PC-9 (cell line): ENCODE results near the gene ATG16L1. TPM values are rescaled to one million over a fixed set of nuclear protein-coding genes. Genes with fewer than 3 reads are reported as not detected.
A peak's percentile ranks its signal among the peaks of the same experiment; 100 is the strongest.

ENCODE experiments used
- BruUV-seq: library from RNA; stranded (reverse); fragments of 400-500 nt; replicated peaks from 2 replicates; lab custom pipeline; 2021; lab: Mats Ljungman, UMichigan
- CTCF ChIA-PET: fragments of 300-600 bp; sonication (Branson Sonifier 250); formaldehyde crosslinking; loops from one replicate; lab custom pipeline; 2022; ENCODE audit warnings: antibody characterized with exemption; lab: Charles Lee
- POLR2A ChIA-PET: fragments of 300-600 bp; sonication (Branson Sonifier 250); formaldehyde crosslinking; loops from one replicate; lab custom pipeline; 2022; ENCODE audit warnings: antibody characterized with exemption; ENCODE audit not compliant: unreplicated experiment; lab: Charles Lee
- DNase-seq, 2 experiments: peaks; one replicate each; pipeline versions ENCODE4 v3.0.0 to v3.0.0-alpha.2; 2015 to 2022; ENCODE audit warnings: mixed read lengths in 1 of 2
- H2AFZ ChIP-seq: fragments of 200-600 bp; sonication (generic); 2 replicates; pipeline ENCODE4 v1.8.1; 2017; ENCODE audit warnings: antibody characterized with exemption
- H3F3A ChIP-seq: fragments of 200-600 bp; sonication (generic); 2 replicates; pipeline ENCODE4 v1.8.1; 2017; ENCODE audit warnings: antibody characterized with exemption, mild to moderate bottlenecking, low read depth; ENCODE audit not compliant: insufficient read depth
- H3K27ac ChIP-seq: fragments of 200-600 bp; sonication (generic); 2 replicates; pipeline ENCODE4 v1.6.1; 2016; ENCODE audit warnings: mixed run types
- H3K27me3 ChIP-seq: fragments of 200-600 bp; sonication (generic); 2 replicates; pipeline ENCODE4 v1.6.1; 2016; ENCODE audit warnings: low read depth, mixed run types; ENCODE audit not compliant: insufficient read depth
- H3K36me3 ChIP-seq: fragments of 200-600 bp; sonication (generic); 2 replicates; pipeline ENCODE4 v1.6.1; 2016; ENCODE audit warnings: low read depth, mixed run types
- H3K4me1 ChIP-seq: fragments of 200-600 bp; sonication (generic); replicated peaks from 2 replicates; pipeline ENCODE4 v1.6.1; 2016; ENCODE audit warnings: mixed run types; ENCODE audit not compliant: insufficient read depth
- H3K4me2 ChIP-seq: fragments of 200-600 bp; sonication (generic); 2 replicates; pipeline ENCODE4 v1.6.1; 2017; ENCODE audit warnings: mixed run types
- H3K4me3 ChIP-seq: fragments of 200-600 bp; sonication (generic); 2 replicates; pipeline ENCODE4 v1.6.1; 2016; ENCODE audit warnings: mixed run types
- H3K79me2 ChIP-seq: fragments of 200-600 bp; sonication (generic); 2 replicates; pipeline ENCODE4 v1.6.1; 2017; ENCODE audit warnings: low read depth, mixed run types
- H3K9me2 ChIP-seq: fragments of 200-600 bp; sonication (generic); 2 replicates; pipeline ENCODE4 v1.8.1; 2017; ENCODE audit warnings: mild to moderate bottlenecking; ENCODE audit not compliant: insufficient read depth
- H3K9me3 ChIP-seq: fragments of 200-600 bp; sonication (generic); 2 replicates; pipeline ENCODE4 v1.8.1; 2016; ENCODE audit warnings: low read depth; ENCODE audit not compliant: insufficient read depth
- H4K20me1 ChIP-seq: fragments of 200-600 bp; sonication (generic); 2 replicates; pipeline ENCODE4 v1.8.1; 2017; ENCODE audit not compliant: insufficient read depth
- CTCF ChIP-seq: fragments of 200-600 bp; sonication (generic); conservative IDR thresholded peaks from 2 replicates; pipeline ENCODE4 v1.6.1; 2017; ENCODE audit warnings: mixed run types, antibody characterized with exemption, mild to moderate bottlenecking, moderate library complexity
- EZH2 ChIP-seq: fragments of 200-600 bp; sonication (generic); IDR thresholded peaks from 2 replicates; pipeline ENCODE4 v1.8.0; 2017; ENCODE audit warnings: antibody characterized with exemption, low read depth
- intact Hi-C: fragments of 100-400 bp; cut with micrococcal nuclease; formaldehyde crosslinking; loops from one replicate; pipeline ENCODE4 v1.10.0; 2022; ENCODE audit not compliant: unreplicated experiment
- total RNA-seq: library from RNA; stranded (reverse); gene quantifications from 2 replicates; pipeline ENCODE4 v1.2.3, GENCODE V29; 2021

ATG16L1 gene
- total RNA-seq, 1 experiment from 2014 or later, result 55.7 TPM

DNA sequence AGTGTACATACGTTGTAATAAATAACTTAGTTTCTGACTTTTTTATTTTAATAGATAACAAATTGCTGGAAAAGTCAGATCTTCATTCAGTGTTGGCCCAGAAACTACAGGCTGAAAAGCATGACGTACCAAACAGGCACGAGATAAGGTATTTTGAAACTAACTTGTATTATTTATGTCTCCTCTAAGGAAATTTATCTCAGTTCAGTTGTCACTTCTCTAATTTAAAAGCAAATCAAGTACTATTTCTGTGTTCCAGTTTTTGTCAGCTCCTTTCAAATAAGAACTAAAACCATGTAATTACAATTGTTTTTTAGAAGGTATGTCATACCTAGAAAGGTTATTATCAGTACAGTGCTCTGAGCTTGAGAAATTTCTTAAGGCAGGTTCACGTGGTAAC is 4.6 kb downstream of the ATG16L1 start:
- Histone ChIP-seq H3K36me3 (peaks cover 50% of the 10 kb centered on the region), H3K27ac (no peak overlapping the region), H3K9me3 (no peaks in the 10 kb centered on the region), H3K4me1 (peaks cover 25% of the 10 kb centered on the region), H2AFZ (no peak overlapping the region), H3K9me2 (no peaks in the 10 kb centered on the region), H3K4me3 (no peak overlapping the region), H3K4me2 (no peak overlapping the region), H3K79me2 (peaks cover 92% of the 10 kb centered on the region), H4K20me1 (peaks cover 54% of the 10 kb centered on the region), H3K27me3 (no peaks in the 10 kb centered on the region), H3F3A (peaks cover 14% of the 10 kb centered on the region)
- DNase-seq, result no peak
- ChIA-PET POLR2A (no interaction called here), CTCF (interaction anchor here (0.5 to 0.6 kb wide), 2 partner anchors 649 to 667 kb away, joined by 3 read pairs; no protein-coding TSS in a partner anchor)
- TF ChIP-seq EZH2, result no peak
- no peak for TF ChIP-seq CTCF
- BruUV-seq, result no TSS peak
- intact Hi-C loops, result no loop called here

- ChIA-PET POLR2A (no interaction called here), CTCF (no interaction called here)
- no peak for DNase-seq
- no peaks in the 10 kb centered on the region for H3K27me3 ChIP-seq
- H3K9me3 ChIP-seq, result no peaks in the 10 kb centered on the region
- H3K9me2 ChIP-seq, result no peaks in the 10 kb centered on the region
- peaks cover 96% of the 10 kb centered on the region for H3K79me2 ChIP-seq
- peaks cover 72% of the 10 kb centered on the region for H3K36me3 ChIP-seq
- H2AFZ ChIP-seq, result no peak overlapping the region
- H3K4me2 ChIP-seq, result no peak overlapping the region
- peaks cover 20% of the 10 kb centered on the region for H3K4me1 ChIP-seq
- intact Hi-C loops, result no loop called here
- peaks cover 7% of the 10 kb centered on the region for H3F3A ChIP-seq
- no peak overlapping the region for H3K4me3 ChIP-seq
- TF ChIP-seq EZH2, result no peak
- peaks cover 71% of the 10 kb centered on the region for H4K20me1 ChIP-seq
- H3K27ac ChIP-seq, result no peak overlapping the region
- BruUV-seq, result no TSS peak
Measured at GRCh38 chr2:233258211-233258610, 6.7 kb downstream of the ATG16L1 start.

DNA sequence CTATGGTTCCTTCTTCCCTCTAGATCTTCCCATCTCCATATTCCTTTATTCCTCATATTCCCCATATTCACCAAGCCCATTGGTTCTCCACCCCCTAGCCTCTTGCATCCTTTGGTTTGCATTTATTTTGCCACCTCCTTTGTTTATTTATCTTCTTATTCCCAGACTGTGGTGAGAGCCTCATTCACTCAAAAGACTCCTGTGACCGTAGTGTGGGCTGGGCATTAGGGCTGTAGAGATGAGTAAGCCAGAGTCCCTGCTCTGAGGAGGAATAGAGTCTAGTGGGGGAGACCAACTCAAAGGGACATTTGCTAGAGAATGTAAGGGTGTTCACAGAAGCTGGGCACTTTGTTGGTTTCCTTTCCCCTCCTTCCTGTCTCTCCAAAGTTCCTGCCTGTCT is 8.3 kb downstream of the ATG16L1 start:
- Histone ChIP-seq H3K9me2 (no peaks in the 10 kb centered on the region), H3K4me3 (no peak overlapping the region), H3K36me3 (peaks cover 76% of the 10 kb centered on the region), H2AFZ (no peak overlapping the region), H3K4me2 (no peak overlapping the region), H4K20me1 (peaks cover 66% of the 10 kb centered on the region), H3K27me3 (no peaks in the 10 kb centered on the region), H3K4me1 (0 out of 2 replicates have a peak, but pooled peaks cover 5% of the 10 kb centered on the region), H3F3A (0 out of 2 replicates have a peak, but pooled peaks cover 7% of the 10 kb centered on the region), H3K27ac (no peak overlapping the region), H3K79me2 (peaks cover 86% of the 10 kb centered on the region), H3K9me3 (no peaks in the 10 kb centered on the region)
- no peak for DNase-seq
- CTCF ChIA-PET, result no interaction called here
- POLR2A ChIA-PET, result no interaction called here
- no TSS peak for BruUV-seq
- TF ChIP-seq EZH2, result no peak
- TF ChIP-seq CTCF, result no peak
- intact Hi-C loops, result no loop called here

DNA sequence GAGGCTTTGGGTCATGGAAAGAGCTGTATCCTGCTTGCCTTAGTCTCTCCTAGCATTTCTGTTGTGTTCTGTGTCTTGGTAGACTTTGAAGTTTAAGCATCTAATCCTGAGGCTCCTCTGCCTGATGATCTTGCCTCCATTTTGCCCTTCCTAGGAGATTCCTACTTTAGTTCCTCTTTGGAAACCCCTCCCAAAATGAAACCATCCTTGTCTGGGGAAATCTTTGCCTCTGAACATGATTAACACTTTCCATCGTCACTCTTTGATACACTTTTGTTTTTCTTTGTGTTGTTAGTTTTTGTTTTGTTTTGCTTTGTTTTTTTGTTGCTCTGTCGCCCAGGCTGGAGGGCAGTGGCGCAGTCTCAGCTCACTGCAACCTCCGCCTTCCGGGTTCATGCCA is 9.2 kb downstream of the ATG16L1 start:
- H3K27me3 ChIP-seq, result no peaks in the 10 kb centered on the region
- TF ChIP-seq EZH2 (no peak), CTCF (no peak)
- H3K4me1 ChIP-seq, result no peaks in the 10 kb centered on the region
- no peak overlapping the region for H3K27ac ChIP-seq
- peaks cover 60% of the 10 kb centered on the region for H4K20me1 ChIP-seq
- no peak overlapping the region for H3K4me2 ChIP-seq
- peak in 1 of 2 experiments; percentile 4 for DNase-seq
- H3K9me3 ChIP-seq, result no peaks in the 10 kb centered on the region
- H3K4me3 ChIP-seq, result no peak overlapping the region
- peaks cover 79% of the 10 kb centered on the region for H3K36me3 ChIP-seq
- no peak overlapping the region for H2AFZ ChIP-seq
- intact Hi-C loops, result no loop called here
- H3K9me2 ChIP-seq, result no peaks in the 10 kb centered on the region
- ChIA-PET POLR2A (no interaction called here), CTCF (interaction anchor here (0.7 kb wide), 1 partner anchor 220 kb away, joined by 3 read pairs; no protein-coding TSS in a partner anchor)
- H3K79me2 ChIP-seq, result peaks cover 83% of the 10 kb centered on the region
- H3F3A ChIP-seq, result peaks cover 9% of the 10 kb centered on the region; the same call in 1 of the 2 replicates
- BruUV-seq, result no TSS peak
